ENCODE results near the gene MYO1D.

- TF ChIP-seq CTCF (IDR thresholded peaks at IDR 0.05) (no peak), POLR2AphosphoS5 (IDR thresholded peaks at IDR 0.05) (no peak), EP300 (IDR thresholded peaks at IDR 0.05; ENCODE audit: low read depth) (no peak)
Measured at GRCh38 chr17:32820440-32820839, 56.5 kb downstream of the MYO1D start.
